Activated T-cell treated with anti-CD3 and anti-CD28 coated beads for 4 hours (primary cell): ENCODE measurements around the gene MPRIP.
"Not testable (repeated sequence)": the region's sequence is repeated elsewhere in the genome, so short reads cannot be mapped to it uniquely, and the experiment has no call there.

ENCODE experiments used
- DNase-seq: peaks from one replicate; pipeline ENCODE4 v3.0.0-alpha.2; 2020

Gene MPRIP

DNA sequence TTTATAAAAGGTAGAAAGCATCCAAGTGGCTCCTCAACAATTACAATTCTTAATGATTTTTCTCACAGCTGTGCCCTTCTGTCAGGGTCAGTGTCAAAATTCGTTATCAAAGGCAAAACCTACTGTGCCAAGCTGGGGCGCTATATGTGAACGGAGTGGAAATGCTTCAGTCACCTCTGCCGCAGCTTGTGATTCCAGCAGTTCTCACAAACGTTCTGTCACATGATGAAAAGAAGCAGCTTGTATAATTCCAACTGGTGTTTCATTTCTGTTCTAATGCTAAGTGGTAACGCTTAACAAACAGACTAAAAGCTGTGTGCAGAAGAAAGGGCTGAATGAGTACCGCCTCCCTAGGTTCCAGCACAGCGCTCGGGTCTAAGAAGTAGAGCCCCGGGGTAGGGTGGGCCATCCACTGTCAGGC, 149.7 kb downstream of the MPRIP start:
- no peak for DNase-seq

DNA sequence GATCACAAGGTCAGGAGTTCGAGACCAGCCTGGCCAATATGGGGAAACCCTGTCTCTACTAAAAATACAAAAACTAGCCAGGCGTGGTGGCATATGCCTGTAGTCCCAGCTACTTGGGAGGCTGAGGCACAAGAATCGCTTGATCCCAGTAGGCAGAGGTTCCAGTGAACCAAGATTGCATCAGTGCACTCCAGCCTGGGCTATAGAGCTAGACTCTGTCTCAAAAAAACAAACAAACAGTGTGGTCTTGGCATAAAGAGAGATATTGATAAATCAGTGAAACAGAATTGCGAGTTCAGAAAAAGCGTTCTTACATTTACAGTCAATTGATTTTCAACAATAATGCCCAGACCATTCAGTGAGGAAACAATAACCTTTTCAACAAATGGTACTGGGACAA, 153.2 kb downstream of the MPRIP start:
- not testable (repeated sequence) for DNase-seq

DNA sequence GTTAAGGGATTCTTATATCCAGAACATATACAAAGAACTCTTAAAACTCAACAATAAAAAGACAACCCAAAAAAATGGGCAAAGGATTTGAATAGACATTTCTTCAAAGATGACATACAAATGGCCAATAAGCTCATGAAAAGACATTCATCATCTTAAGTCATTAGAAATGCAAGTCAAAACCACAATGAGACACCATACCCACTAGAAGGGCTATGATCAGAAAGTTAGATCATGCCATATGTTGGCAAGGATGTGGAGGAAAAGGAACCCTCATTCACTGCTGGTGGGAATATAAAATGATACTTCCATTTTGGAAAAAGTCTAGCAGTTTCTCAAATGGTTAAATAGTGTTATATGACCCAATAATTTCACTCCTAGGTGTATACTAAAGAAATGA, 154.5 kb downstream of the MPRIP start:
- DNase-seq = no peak

DNA sequence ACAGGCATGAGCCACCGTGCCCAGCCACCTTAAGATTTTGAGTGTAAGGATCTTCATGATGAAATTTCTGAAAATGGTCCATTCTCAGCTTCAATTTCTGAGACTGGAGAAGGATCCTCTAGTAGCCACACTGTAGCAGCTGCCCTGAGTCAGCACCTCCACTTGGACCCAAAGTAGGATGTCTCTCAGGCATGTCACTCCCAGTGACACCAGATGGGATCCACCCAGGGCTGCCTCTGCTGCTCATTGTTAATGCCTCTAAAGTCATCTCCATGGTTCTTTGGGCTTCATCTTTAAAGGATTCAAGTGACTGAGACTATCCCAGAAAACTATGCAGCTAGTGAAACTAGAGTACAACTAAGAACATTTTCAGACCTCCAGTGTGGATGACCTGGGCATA, 156.0 kb downstream of the MPRIP start:
- DNase-seq = no peak

DNA sequence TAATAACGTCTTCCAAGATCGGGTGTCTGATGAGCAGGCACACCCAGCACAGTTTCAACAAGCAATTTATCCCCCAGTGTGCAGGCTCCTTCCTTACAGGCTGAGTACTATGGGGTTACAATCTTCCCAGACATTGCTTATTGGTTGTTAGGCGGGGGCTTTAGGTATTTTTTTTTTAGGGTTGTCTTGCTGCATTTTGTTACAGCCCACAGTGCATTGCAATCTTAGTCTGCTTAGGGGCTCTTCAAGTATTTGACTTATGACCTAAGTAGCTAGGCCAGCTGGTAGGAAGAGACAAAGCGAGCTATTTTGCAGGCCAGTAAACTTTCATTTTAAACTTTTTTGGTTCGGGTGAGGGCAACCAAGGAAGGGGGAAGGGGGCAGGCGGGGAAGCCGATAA, 158.1 kb downstream of the MPRIP start:
- no peak for DNase-seq

DNA sequence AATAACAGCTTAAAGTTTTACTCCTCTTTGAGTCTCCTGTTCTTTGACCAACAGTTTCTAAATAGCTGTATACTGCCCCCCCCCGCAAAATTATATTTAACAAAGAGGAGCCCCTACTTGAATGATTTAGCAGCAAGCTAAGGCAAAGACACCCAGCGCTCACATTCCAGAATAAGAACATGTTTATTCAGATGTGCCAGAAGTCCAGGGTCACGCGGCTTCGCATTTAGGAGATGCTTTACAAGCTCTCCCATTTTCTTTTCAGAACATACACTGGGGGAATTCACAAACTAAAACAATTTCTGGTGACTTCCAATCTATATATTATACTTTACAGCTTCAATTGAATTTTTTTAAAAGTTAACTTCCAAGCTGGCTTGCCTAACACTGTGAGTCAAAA, 158.6 kb downstream of the MPRIP start:
- DNase-seq = no peak

DNA sequence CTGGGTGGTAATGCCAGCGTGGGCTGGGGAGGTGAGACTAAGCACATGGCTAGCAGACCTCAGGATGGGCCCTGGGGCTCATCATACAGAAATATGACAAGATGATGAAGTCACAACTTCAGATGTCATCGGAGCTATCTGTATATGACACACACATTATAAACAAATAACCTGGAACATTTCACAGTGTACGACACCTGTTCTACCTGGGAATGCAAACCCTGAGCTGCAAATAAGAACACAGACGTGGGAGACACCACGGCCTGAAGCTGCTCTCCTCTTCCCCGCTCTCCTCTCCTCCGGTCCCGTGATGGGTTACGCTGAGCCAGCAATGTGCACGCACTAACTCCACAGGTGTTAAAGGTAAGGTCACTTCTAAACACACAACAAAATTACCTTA, 159.0 kb downstream of the MPRIP start:
- no peak for DNase-seq

DNA sequence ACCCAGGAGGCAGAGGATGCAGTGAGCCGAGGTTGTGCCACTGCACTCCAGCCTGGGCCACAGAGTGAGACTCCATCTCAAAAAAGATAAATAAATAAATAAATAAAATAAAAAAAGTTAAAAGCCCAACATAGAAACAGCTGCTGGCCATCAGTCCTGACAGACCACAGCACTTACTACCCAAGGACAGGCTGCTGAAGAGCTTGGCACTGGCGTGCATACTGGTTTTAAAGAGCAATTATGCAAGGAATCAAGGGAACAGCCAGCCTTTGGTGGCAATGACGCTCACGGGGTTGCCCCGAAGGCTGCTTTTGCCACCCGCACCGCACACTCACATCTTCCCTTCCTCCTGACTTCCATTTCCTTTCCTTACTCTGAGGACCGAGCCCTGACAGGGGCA, 159.7 kb downstream of the MPRIP start:
- DNase-seq = no peak

DNA sequence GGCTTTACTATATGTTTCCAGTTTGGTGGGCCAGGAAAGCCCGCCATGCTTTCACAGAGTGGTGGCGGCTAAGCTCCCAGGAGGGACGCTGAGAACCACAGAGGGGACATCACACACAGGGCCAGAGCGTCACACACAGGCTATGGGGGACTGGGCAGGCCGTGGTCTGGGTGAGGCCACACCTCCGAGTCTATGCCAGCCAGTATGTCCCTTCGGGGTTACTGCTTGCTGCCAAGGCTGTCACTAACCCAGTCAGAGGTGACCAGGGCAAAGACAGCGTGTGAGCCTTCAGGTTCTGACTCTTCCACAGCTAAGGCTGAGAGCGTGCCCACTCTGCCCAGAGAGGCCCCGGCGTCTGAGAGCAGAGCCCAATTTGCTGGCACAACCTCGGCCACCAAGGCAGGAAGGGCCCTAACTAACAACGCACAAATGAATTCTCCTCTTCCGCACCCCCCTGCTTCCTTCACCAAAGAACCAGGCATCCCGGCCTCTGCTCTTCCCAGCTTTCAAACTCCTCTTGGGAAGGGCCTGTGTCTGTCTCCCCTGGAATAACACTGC, 161.0 kb downstream of the MPRIP start:
- no peak for DNase-seq

DNA sequence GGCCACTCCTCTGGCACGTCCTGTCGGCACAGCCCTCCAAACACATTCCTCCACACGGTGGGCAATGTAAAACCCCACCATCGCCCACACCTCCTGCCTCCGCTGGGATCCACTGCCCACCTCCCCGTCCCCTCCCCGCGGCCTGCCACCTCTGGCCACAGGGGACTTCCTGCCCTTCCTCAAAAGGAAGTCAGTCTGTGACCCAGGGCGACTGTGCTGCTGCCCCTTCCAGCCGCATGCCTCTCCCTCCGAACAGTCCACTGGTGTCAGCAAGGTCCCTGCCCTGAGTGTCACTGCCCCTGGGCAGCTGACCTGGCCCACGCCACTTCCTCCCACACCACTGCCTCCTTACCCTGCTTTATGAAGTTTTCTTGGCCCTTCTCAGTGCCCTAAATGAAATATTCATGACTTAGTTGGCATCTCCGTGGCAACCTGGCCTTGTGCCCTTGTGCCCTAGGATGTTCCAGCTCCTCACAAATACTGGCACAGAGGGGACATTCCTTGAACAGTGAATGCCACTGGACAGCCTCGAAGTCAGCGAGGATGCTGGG, 161.9 kb downstream of the MPRIP start:
- DNase-seq = no peak

DNA sequence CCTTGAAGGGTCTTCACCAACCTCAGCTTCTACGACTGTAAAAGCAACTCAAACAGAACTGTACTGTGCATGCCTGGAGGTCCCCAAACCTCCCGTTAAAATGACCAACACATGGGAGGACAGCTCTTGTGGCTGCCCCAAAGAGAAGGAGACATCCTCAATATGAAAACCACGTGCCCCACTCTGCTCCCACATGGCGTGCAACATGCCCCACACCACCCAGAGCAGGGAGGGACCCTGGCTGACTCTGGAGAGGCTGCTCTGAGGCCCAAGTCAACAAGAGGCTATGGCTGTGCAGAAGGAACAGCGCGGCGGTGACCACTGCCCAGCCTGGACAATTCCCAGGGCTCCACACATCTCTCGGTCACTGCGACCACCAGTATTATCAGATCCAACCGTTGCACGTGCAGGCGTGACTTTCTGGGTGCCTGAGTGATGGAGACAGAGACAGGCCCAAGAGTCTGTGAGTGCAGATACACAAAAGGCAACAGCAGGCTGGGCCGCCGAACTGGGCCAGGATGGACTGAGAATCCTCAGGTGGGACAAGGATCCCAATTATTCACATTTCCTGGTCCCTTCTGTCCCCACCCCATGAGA, 162.5 kb downstream of the MPRIP start:
- DNase-seq = no peak

DNA sequence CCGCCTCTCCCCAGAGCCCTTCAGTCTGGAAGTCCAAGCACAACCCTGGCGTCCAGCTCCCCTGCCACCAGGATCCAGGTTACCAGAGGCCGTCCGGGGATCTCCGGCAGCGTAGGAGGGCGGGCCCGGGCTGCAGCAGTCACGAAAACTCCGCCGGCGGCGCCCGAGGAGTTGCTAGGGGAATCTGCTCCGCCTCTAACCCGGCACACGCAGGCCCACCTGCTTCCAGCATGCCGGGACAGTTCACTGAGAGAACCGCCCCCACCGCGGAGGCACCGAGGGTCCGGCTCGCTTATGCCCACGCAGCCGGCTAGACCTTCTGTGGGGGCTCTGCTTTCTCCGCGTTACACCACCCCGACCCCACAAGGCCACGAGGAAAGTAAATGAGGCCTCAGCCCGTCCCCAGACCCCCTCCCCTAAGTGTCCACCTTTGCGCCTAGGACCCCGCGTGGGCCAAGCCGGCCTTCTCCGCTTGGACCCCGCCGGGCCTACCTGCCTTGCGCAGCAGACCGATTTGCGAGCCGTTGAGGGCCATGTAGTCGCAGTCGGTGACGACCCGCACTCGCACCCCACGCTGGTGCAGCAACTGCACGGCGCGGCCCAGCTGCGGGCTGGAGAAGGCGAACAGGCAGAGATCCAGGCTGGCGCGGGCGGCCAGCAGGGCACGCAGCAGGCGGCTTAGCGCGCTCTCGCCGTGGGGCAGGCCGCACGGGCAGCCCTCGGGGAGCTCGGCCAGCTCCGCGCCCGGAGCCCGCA, 163.3 kb downstream of the MPRIP start:
- DNase-seq = peak; percentile 38

DNA sequence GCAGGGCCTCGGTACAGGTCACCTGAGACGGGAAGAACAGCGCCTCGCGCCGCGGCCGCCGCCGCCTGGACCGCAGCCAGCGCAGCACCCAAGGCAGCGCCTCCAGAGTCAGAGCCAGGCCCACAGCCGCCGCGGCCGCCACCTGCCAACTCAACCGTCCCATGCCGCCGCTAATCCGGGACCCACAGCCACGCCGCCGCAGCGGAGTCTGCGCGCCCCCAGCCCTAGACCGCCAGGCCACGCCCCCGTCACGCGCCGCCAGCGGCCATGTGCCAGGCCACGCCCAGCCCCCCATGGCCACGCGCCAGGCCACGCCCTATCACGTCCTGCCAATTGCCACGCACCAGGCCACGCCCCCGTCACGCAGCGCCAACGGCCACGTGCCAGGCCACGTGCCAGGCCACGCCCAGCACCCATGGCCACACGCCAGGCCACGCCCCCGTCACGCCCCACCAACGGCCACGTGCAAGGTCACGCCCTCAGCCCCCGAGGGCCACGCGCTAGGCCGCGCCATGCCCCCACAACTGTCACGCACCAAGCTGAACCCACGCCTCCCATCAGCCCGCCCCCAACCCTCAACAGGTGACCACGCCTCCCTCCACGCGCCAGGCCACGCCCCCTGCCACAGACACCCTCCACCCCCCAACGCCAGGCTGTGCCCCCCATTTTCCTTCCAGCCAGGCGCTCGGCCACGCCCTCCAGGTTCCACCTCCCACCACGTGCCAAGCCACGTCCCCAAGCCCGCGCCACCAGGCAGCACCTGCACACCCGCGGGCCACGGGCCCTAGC, 164.1 kb downstream of the MPRIP start, which contains the start of gene PLD6:
Gene PLD6 (minus strand): TSS at position 210 of the 789 bp plus-strand sequence. CDS start 47 bp downstream, at position 163.
- peak; percentile 87 for DNase-seq

DNA sequence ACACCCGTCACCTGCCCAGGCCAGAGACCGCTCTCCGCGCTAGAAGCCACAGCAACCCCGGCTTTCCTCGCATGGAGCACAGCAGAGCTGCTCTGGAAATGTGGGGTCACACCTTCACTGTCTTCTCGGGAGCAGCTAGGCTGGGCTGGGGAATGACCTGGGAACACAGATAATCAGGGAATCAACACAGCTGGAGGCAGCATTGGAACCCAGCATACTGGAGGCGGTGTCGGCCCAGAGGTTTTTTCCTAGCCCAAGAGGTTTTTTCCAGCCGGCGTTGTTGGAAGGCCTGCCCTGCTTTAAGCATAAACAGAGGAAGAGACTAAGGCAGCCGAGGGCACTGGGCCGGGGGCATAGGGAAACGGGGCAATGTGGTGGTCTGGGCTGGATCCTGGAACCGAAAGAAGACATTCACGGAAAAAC, 164.7 kb downstream of the MPRIP start:
- DNase-seq = peak; percentile 18

DNA sequence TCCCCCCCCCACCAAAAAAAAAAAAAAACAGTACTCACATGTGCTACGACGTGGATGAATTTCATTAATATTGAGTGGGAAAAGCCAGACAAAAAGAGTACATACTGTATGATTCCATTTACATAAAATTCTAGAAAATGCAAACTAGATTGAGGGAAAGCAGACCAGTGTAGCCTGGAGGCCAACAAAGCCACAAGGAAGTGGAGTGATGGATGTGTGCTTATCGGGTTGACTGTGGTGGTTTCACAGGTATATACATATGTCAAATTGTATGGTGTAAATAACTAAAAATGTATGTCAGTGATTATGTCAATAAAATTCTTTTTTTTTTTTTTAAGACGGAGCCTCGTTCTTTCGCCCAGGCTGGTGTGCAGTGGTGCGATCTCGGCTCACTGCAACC, 165.7 kb downstream of the MPRIP start:
- DNase-seq = no peak

DNA sequence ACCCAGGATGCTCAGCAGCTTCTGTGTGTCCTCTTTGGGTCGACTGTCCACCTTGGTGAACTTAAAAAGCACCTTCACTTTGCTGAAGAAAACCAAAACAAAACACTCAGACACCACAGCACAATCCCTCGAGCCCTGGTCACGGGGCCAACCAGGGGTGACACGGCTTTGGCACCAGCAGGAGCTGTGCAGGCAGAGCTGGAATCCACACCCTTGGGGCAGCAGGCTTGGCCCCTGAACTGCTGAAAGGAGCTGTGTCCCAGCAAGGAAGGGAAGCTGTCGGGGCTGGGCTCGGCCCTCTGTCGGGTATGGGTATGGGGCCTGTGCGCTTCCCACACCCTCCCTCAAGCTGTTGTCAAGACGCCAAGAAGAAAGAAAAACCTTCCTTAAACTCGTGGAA, 171.5 kb downstream of the MPRIP start:
- DNase-seq = no peak

DNA sequence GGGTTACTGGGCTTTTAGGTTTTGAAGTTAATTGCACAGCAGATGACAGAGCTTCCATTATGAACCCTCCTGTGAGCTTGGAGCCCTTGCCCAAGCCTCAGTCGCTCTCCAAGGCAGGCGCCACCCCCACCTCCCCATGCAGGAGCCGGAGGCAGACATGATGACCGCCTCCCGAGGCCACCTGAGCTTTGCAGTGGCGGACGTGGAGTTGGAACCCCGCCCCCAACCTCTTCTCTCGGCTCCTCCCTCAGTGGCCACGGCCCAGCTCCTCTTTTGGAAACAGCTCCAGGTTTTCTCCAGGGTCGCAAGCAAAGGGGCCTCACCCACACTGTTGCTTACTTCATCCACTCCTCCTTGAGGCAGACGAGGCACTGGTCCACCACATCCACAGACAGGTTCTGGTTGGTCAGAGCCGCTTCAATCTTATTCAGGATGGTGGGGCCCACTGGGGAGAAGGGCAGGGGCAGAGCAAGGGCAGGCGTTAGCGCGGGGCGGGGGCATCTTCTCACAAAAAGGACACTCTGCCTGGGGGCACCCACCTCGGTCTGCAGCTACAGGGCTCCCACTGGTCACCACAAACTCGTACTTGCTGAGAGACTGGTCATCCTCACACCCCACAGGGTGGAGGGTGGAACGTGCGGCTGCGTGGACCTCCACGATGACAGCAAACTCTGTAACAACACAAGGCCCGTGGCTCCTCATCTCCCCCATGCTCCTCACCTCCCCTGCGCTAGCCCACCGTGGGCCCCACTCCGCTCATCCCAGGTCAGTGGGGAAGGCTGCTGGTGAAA, 172.6 kb downstream of the MPRIP start:
- no peak for DNase-seq

DNA sequence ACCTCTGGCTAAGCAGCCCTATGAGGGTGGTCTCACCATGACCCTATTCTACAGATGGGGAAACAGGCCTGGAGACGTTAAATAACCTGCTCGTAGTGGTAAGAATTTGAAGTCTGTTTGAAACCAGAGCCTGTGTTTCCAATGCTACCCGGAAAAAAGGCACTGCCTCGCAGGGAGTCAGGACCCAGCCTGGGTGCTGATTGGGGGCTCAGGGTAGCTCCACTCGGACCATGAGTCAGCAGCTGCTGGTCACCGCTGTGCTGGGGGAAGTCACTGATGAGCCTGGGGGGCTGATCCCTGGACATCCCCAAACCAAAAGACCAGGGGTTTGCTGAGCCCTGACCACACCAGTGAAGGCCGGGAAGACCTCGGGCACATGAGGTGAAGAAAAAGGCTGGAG, 173.3 kb downstream of the MPRIP start:
- no peak for DNase-seq

DNA sequence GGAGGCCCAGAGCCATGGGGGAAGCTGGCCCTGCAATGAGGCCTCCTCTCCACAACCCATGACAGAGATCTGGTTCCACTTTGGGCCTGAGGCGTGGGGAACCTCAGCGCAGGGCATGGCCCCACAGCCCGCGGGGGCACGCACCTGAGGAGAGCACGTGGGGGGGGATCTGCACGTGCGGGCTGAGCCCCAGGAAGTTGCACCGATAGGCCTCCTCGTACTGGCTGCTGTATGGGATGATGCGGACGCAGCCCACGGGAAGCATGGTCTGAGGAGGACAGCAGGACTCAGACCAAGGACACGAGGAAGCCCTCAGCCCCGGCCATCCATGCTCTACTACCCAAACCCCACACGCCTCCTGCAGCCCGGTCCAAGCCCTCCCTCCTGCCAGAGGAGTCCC, 174.0 kb downstream of the MPRIP start:
- DNase-seq = no peak

DNA sequence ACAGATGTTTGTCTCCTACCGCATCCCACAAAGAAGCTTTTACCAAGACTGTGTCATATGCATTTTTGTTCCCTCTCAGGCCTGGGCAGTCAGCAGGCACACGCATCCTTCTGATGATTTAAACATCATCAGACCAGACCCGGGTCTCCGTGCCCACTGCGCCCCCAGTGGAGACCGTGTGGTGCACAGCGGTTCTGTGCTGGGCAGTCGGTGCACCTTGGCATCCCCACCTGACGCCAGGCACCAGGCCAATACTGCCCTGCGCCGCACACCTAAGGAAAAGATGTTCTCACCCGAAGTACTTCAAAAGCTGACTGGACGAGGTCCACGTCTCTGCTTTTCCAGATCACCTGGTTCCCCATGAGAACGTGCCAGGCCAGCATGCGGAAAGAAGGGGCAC, 174.5 kb downstream of the MPRIP start:
- no peak for DNase-seq

DNA sequence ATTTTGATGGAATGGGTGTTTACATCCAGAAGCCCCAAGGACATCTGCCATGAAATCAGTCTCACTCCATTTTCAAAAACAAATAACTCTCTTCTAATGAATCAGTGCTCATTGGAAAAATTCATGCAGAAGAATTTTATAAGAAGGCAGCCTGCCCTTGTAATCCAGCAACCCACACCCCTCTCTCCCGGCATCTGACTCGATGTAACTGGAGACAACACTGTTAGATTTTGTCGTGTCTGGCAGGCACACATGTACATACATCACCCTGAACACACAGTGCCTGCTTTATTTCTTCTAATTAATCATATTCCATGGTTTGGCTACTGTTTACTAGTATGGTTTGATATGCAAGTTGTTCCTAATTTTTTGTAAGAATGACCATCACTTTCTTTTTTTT, 175.7 kb downstream of the MPRIP start:
- DNase-seq = no peak

DNA sequence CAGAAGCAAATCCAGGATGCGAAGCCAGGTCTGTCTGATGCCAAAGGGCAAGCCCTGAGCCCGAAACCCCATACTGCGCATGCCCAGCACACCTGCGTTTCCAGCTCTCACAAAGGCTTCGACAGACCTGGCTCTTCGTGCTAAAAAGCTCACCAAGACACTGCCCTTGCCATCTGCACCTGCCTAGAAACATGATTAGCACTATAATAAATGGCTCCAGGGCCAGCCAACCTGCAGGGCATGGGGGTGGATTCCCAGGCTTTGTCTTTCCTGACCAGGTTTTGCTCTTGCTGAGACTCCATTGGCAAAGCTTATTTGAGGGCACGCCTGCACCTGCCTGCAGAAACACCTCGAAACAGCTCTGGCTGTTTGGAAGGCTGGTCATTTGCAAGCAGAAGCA, 178.3 kb downstream of the MPRIP start:
- no peak for DNase-seq
